Panc1 (cell line): Measurements from ENCODE around the gene MRPS23. TPM values are rescaled to one million over a fixed set of nuclear protein-coding genes. Genes with fewer than 3 reads are reported as not detected.
A peak's percentile ranks its signal among the peaks of the same experiment; 100 is the strongest.

Experiments
- ATAC-seq: fragments of 200-7000 bp; cut with Tn5 transposase; 2 replicates; pipeline ENCODE4 v1.9.1; 2020; ENCODE audit warnings: mild to moderate bottlenecking, moderate library complexity
- BruUV-seq: library from RNA; stranded (reverse); fragments of 400-500 nt; replicated peaks from 2 replicates; lab custom pipeline; 2021; lab: Mats Ljungman, UMichigan
- CTCF ChIA-PET: fragments of 300-600 bp; sonication (Branson Sonifier 250); formaldehyde crosslinking; loops from one replicate; lab custom pipeline; 2022; ENCODE audit warnings: antibody characterized with exemption; lab: Charles Lee
- POLR2A ChIA-PET: fragments of 300-600 bp; sonication (Branson Sonifier 250); formaldehyde crosslinking; loops from one replicate; lab custom pipeline; 2022; ENCODE audit warnings: antibody characterized with exemption; lab: Charles Lee
- DNase-seq: peaks from one replicate; pipeline ENCODE4 v3.0.0-alpha.2; 2010; ENCODE audit warnings: low read depth, low spot score
- H3K27ac ChIP-seq: 2 replicates; pipeline ENCODE4 v1.5.1; 2011; ENCODE audit warnings: mild to moderate bottlenecking, low read length, inconsistent platforms
- H3K27me3 ChIP-seq: fragments of 200-500 bp; sonication (Bioruptor generic); 2 replicates; pipeline ENCODE4 v1.6.0; 2014; ENCODE audit warnings: low read length, inconsistent platforms; ENCODE audit not compliant: control insufficient read depth, insufficient read depth
- H3K36me3 ChIP-seq: fragments of 200-500 bp; sonication (Bioruptor generic); 2 replicates; pipeline ENCODE4 v1.5.1; 2014; ENCODE audit warnings: inconsistent platforms, mild to moderate bottlenecking, low read length, moderate library complexity; ENCODE audit not compliant: control insufficient read depth, insufficient read depth
- H3K4me1 ChIP-seq: 2 replicates; pipeline ENCODE4 v1.5.1; 2011; ENCODE audit warnings: inconsistent platforms, mild to moderate bottlenecking, low read length, moderate library complexity; ENCODE audit not compliant: control insufficient read depth, insufficient read depth
- H3K4me3 ChIP-seq, 2 experiments: 2 replicates each; pipeline ENCODE4 v1.5.1; 2011 to 2012; ENCODE audit warnings: low read depth in 2 of 2, low read length in 2 of 2, mild to moderate bottlenecking in 2 of 2, inconsistent platforms in 1 of 2, moderate library complexity in 1 of 2
- H3K9me3 ChIP-seq: fragments of 200-500 bp; sonication (Bioruptor generic); 2 replicates; pipeline ENCODE4 v1.5.1; 2014; ENCODE audit warnings: low read depth, mild to moderate bottlenecking, inconsistent platforms, low read length, moderate library complexity; ENCODE audit not compliant: control insufficient read depth, insufficient read depth
- POLR2AphosphoS5 ChIP-seq: IDR thresholded peaks from 2 replicates; pipeline ENCODE4 v1.6.1; 2012; ENCODE audit warnings: mild to moderate bottlenecking, low read depth, low read length, moderate library complexity
- SIN3A ChIP-seq: IDR thresholded peaks from 2 replicates; pipeline ENCODE4 v1.6.1; 2012; ENCODE audit warnings: low read depth, mild to moderate bottlenecking, low read length, moderate library complexity, borderline replicate concordance; ENCODE audit not compliant: insufficient read depth
- TCF7L2 ChIP-seq: IDR thresholded peaks from 2 replicates; pipeline ENCODE4 v1.6.1; 2011; ENCODE audit warnings: mild to moderate bottlenecking, low read depth, low read length, inconsistent platforms
- in situ Hi-C: cut with HindIII; loops from 2 replicates; pipeline ENCODE4 v1.10.0; 2016; ENCODE audit warnings: low sequenced_read_pairs, low pct_unique_long_range_greater_than_20kb
- intact Hi-C: fragments of 100-400 bp; cut with micrococcal nuclease; formaldehyde crosslinking; loops from one replicate; pipeline ENCODE4 v1.10.0; 2022; ENCODE audit not compliant: unreplicated experiment
- total RNA-seq: library from RNA; stranded (reverse); gene quantifications from one replicate; pipeline ENCODE4 v1.2.1, GENCODE V29; 2021; ENCODE audit not compliant: unreplicated experiment
- TF ChIP-seq, protein P1 (sequence below), 2 experiments: IDR thresholded peaks; 2 replicates each; pipeline ENCODE4 v1.6.1; 2011 to 2012; ENCODE audit warnings: low read depth in 2 of 2, control low read depth in 1 of 2, low read length in 1 of 2, mild to moderate bottlenecking in 1 of 2, moderate library complexity in 1 of 2; ENCODE audit not compliant: insufficient read depth in 1 of 2
- TF ChIP-seq, protein P2 (sequence below): fragments of 450-650 bp; IDR thresholded peaks from 2 replicates; pipeline ENCODE4 v1.5.1; 2017; ENCODE audit warnings: mild to moderate bottlenecking

Gene MRPS23
- total RNA-seq, 1 experiment from 2014 or later = 85.4 TPM

DNA sequence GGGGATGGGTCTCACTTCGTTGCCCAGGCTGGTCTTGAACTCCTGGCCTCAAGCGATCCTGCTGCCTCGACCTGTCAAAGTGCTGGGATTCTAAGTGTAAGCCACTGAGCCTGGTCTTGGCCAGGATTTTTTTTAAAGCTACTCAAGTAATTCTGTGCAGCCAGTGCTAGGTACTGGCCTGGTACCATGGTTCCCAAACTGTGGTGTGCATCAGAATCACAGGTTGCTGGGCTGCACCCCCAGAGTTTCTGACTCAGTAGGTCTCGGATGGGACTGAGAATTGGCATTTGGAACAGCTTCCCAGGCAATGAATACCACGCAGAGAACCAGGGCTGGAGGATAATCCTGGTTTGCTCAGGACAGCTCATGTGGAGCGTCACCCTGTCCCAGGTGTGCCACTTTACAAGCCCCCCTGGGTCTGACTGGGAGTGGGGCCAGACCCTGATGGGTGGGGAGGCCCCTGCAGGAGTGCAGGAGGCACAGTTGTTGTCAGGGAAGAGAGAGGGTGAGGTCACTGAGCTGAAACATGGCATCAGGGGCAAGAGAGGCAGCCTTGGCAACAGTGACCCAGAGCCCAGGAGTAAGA, 10.7 kb upstream of the MRPS23 start:
- peak overlapping the region; percentile 89 for H3K27ac ChIP-seq
- intact Hi-C loops (no loop called here), in situ Hi-C loops (no loop called here)
- POLR2A ChIA-PET = interaction anchor here (0.6 to 1.1 kb wide), 15 partner anchors 24 to 447 kb away, joined by 3 to 11 read pairs (median 4); no protein-coding TSS in a partner anchor
- H3K4me1 ChIP-seq = peaks cover 56% of the 10 kb centered on the region
- no peak for TF ChIP-seq TCF7L2
- TF ChIP-seq POLR2AphosphoS5 = no peak
- TF ChIP-seq SIN3A = no peak
- TF ChIP-seq, protein P1, sequence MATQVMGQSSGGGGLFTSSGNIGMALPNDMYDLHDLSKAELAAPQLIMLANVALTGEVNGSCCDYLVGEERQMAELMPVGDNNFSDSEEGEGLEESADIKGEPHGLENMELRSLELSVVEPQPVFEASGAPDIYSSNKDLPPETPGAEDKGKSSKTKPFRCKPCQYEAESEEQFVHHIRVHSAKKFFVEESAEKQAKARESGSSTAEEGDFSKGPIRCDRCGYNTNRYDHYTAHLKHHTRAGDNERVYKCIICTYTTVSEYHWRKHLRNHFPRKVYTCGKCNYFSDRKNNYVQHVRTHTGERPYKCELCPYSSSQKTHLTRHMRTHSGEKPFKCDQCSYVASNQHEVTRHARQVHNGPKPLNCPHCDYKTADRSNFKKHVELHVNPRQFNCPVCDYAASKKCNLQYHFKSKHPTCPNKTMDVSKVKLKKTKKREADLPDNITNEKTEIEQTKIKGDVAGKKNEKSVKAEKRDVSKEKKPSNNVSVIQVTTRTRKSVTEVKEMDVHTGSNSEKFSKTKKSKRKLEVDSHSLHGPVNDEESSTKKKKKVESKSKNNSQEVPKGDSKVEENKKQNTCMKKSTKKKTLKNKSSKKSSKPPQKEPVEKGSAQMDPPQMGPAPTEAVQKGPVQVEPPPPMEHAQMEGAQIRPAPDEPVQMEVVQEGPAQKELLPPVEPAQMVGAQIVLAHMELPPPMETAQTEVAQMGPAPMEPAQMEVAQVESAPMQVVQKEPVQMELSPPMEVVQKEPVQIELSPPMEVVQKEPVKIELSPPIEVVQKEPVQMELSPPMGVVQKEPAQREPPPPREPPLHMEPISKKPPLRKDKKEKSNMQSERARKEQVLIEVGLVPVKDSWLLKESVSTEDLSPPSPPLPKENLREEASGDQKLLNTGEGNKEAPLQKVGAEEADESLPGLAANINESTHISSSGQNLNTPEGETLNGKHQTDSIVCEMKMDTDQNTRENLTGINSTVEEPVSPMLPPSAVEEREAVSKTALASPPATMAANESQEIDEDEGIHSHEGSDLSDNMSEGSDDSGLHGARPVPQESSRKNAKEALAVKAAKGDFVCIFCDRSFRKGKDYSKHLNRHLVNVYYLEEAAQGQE (IDR thresholded peaks at IDR 0.05; ENCODE audit: insufficient read depth in 1 of 2, low read depth in 2 of 2, low read length in 1 of 2) = no peak
- TF ChIP-seq, protein P2, sequence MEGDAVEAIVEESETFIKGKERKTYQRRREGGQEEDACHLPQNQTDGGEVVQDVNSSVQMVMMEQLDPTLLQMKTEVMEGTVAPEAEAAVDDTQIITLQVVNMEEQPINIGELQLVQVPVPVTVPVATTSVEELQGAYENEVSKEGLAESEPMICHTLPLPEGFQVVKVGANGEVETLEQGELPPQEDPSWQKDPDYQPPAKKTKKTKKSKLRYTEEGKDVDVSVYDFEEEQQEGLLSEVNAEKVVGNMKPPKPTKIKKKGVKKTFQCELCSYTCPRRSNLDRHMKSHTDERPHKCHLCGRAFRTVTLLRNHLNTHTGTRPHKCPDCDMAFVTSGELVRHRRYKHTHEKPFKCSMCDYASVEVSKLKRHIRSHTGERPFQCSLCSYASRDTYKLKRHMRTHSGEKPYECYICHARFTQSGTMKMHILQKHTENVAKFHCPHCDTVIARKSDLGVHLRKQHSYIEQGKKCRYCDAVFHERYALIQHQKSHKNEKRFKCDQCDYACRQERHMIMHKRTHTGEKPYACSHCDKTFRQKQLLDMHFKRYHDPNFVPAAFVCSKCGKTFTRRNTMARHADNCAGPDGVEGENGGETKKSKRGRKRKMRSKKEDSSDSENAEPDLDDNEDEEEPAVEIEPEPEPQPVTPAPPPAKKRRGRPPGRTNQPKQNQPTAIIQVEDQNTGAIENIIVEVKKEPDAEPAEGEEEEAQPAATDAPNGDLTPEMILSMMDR = no peak
- CTCF ChIA-PET = interaction anchor here (0.5 to 2.5 kb wide), 14 partner anchors 10 to 740 kb away, joined by 3 to 9 read pairs (median 6); partner anchors contain the start of gene SRSF1
- no peaks in the 10 kb centered on the region for H3K36me3 ChIP-seq
- no peaks in the 10 kb centered on the region for H3K27me3 ChIP-seq
- no peaks in the 10 kb centered on the region for H3K9me3 ChIP-seq
- DNase-seq (no peak), ATAC-seq (peak; percentile 6)
- no TSS peak for BruUV-seq
- H3K4me3 ChIP-seq = peak overlapping the region in 1 of 2 experiments; percentile 56; a peak in 1 of 4 replicates

DNA sequence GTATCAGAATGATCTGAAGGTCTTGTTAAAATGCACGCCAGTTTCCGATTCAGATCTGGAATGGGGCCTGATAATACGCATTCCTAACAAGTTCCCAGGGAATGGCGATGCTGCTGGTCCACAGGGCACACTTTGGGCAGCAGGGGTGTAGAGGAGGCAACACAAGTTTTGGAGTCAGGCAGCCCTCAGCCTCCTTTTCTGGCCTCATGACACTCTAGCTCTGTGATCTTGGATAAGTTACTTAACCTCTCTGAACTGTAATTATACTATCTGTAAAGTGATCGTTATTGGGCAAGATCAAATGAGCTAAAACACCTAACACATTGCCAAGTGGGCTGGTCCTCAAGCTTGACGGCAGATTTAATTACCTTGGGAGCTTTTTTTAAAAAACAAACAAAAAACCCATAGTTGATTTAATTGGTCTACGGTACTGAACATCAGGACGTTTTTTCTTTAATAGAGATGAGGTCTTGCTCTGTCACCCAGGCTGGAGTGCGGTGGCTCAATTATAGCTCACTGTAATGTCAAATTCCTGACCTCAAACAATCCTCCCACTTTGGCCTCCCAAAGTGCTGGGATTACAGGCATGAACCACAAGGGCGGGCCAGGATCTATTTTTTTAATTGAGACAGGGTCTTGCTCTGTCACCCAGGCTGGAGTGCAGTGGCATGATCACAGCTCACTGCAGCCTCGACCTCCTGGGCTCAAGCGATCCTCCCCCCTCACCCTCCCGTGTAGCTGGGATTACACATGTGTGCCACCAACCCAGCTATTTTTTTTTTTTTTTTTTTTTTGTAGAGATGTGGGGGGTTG, 10.0 kb upstream of the MRPS23 start:
- Histone ChIP-seq H3K27me3 (no peaks in the 10 kb centered on the region), H3K27ac (peak overlapping the region; percentile 89), H3K4me1 (peaks cover 56% of the 10 kb centered on the region), H3K4me3 (no peak overlapping the region), H3K36me3 (no peaks in the 10 kb centered on the region), H3K9me3 (no peaks in the 10 kb centered on the region)
- no peak for TF ChIP-seq SIN3A
- TF ChIP-seq, protein P1 (IDR thresholded peaks at IDR 0.05; ENCODE audit: insufficient read depth in 1 of 2, low read depth in 2 of 2, low read length in 1 of 2) = no peak
- TF ChIP-seq, protein P2 = no peak
- TF ChIP-seq POLR2AphosphoS5 = no peak
- TF ChIP-seq TCF7L2 = no peak
- CTCF ChIA-PET = interaction anchor here (0.5 to 2.5 kb wide), 16 partner anchors 11 to 740 kb away, joined by 3 to 9 read pairs (median 5); partner anchors contain the start of gene SRSF1
- in situ Hi-C loops = loop anchor here (5.0 kb wide), 1 partner anchor 137 kb away; no protein-coding TSS in a partner anchor
- no peak for ATAC-seq
- no peak for DNase-seq
- BruUV-seq = no TSS peak
- intact Hi-C loops = loop anchor here (2.0 to 5.0 kb wide), 2 partner anchors 87 to 135 kb away; no protein-coding TSS in a partner anchor
- POLR2A ChIA-PET = interaction anchor here (0.6 to 1.1 kb wide), 12 partner anchors 25 to 447 kb away, joined by 3 to 11 read pairs (median 5); no protein-coding TSS in a partner anchor
